GM12878 (cell line): ENCODE measurements around the gene SINHCAF. TPM values are rescaled to one million over a fixed set of nuclear protein-coding genes. Genes with fewer than 3 reads are reported as not detected.

Experiments
- CBX3 ChIP-seq: fragments of 200-600 bp; sonication (generic); IDR thresholded peaks from 2 replicates; pipeline ENCODE4 v1.6.1; 2016; ENCODE audit warnings: low read depth, borderline replicate concordance
- GABPA ChIP-seq: IDR thresholded peaks from 2 replicates; pipeline ENCODE4 v1.6.1; 2014; ENCODE audit warnings: antibody characterized with exemption, low read depth, mild to moderate bottlenecking, inconsistent platforms
- IKZF1 ChIP-seq: fragments of 450-650 bp; conservative IDR thresholded peaks from 2 replicates; pipeline ENCODE4 v1.6.1; 2017; ENCODE audit warnings: antibody characterized with exemption, mild to moderate bottlenecking
- JUNB ChIP-seq: IDR thresholded peaks from 2 replicates; pipeline ENCODE4 v1.6.1; 2016; ENCODE audit warnings: antibody characterized with exemption, mild to moderate bottlenecking
- JUND ChIP-seq: IDR thresholded peaks from 2 replicates; pipeline ENCODE4 v1.6.1; 2012; ENCODE audit warnings: low read depth, mild to moderate bottlenecking, low read length, improper control_type of control experiment, moderate library complexity
- KDM1A ChIP-seq: fragments of 200-600 bp; sonication (generic); IDR thresholded peaks from 2 replicates; pipeline ENCODE4 v1.6.1; 2016; ENCODE audit warnings: borderline replicate concordance
- NFXL1 ChIP-seq: fragments of 450-650 bp; IDR thresholded peaks from 2 replicates; pipeline ENCODE4 v1.6.1; 2017; ENCODE audit warnings: antibody characterized with exemption, mild to moderate bottlenecking, borderline replicate concordance
- NFYB ChIP-seq: IDR thresholded peaks from 2 replicates; pipeline ENCODE4 v1.6.1; 2011; ENCODE audit warnings: low read depth, mild to moderate bottlenecking, low read length, improper control_type of control experiment, moderate library complexity; ENCODE audit not compliant: insufficient read depth
- REST ChIP-seq: IDR thresholded peaks from 2 replicates; pipeline ENCODE4 v1.6.1; 2012; ENCODE audit warnings: mild to moderate bottlenecking, low read depth, low read length
- SREBF1 ChIP-seq: IDR thresholded peaks from 2 replicates; pipeline ENCODE4 v1.6.1; 2012; ENCODE audit warnings: mild to moderate bottlenecking, low read length
- STAT1 ChIP-seq: fragments of 450-650 bp; conservative IDR thresholded peaks from 2 replicates; pipeline ENCODE4 v1.6.1; 2014; ENCODE audit warnings: antibody characterized with exemption, mild to moderate bottlenecking
- USF1 ChIP-seq: IDR thresholded peaks from 2 replicates; pipeline ENCODE4 v1.6.1; 2011; ENCODE audit warnings: borderline replicate concordance, low read depth, mild to moderate bottlenecking, moderate library complexity, mixed read lengths, low read length; ENCODE audit not compliant: insufficient read depth; ENCODE audit errors: extremely low read length
- polyA plus RNA-seq, 11 experiments: library from polyadenylated mRNA; depleted of rRNA in 4 of 11; unstranded in 6 of 11; stranded (reverse) in 5 of 11; fragments of >200 nt; fragmentation: Nextera tagmentation in 4 of 11; fragmentation: Illumina TruSeq in 1 of 11; extraction: Ambion mirVana in 4 of 11; extraction: Trizol in 1 of 11; gene quantifications; 1 replicate in 1 of 11; 2 replicates in 10 of 11; pipeline versions ENCODE4 v1.2.1 to v1.2.3, GENCODE V29; 2011 to 2016; ENCODE audit warnings: inconsistent platforms in 2 of 11, missing spikeins in 2 of 11, low read depth in 1 of 11
- total RNA-seq, 4 experiments: library from RNA; depleted of rRNA in 3 of 4; stranded (reverse); fragments of >200 nt in 3 of 4; fragmentation: Illumina TruSeq in 1 of 4; extraction: Trizol in 1 of 4; gene quantifications; 2 replicates each; pipeline versions ENCODE4 v1.2.1 to v1.2.3, GENCODE V29; 2013 to 2021
- TF ChIP-seq, protein P1 (sequence below), 3 experiments: IDR thresholded peaks in 2 of 3; conservative IDR thresholded peaks in 1 of 3; 2 replicates each; pipeline ENCODE4 v1.5.1; 2011; ENCODE audit warnings: low read depth in 3 of 3, low read length in 3 of 3, mild to moderate bottlenecking in 3 of 3, control low read depth in 2 of 3, moderate library complexity in 2 of 3, inconsistent platforms in 1 of 3, mixed read lengths in 1 of 3; ENCODE audit not compliant: control insufficient read depth in 2 of 3, insufficient read depth in 1 of 3; ENCODE audit errors: extremely low read depth in 1 of 3
- TF ChIP-seq, protein P2 (sequence below): fragments of 450-650 bp; IDR thresholded peaks from 2 replicates; pipeline ENCODE4 v1.6.1; 2017; ENCODE audit warnings: mild to moderate bottlenecking, moderate library complexity

The SINHCAF gene
- total and polyA plus RNA-seq, 10 of the 15 experiments (the other 5 are each of a cell fraction or from before 2014, with no cell fraction given) = 60.4 to 156 (median 90.3) TPM

DNA sequence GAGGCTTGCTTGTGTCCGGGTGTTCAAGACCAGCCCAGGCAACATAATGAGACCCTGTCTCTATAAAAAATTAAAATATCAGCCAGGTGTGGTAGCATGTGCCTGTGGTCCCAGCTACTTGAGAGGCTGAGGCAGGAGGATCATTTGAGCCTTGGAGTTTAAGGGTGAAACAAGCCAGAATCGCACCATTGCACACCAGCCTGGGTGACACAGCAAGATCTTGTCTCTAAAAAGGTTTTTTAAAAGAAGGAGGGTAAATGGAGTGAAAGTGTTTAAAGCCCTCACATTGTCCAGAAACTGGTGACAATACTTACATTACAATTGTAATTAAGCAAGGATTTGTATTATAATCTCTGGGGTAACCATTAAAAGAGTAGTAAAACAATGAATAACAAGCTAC lies 64.2 kb downstream of the SINHCAF start (continued):
- TF ChIP-seq NFYB (no peak), NFXL1 (no peak), IKZF1 (no peak), JUND (no peak), GABPA (no peak), CBX3 (no peak), REST (no peak), USF1 (no peak), SREBF1 (no peak), KDM1A (no peak), STAT1 (no peak), JUNB (no peak)
- TF ChIP-seq, protein P1, sequence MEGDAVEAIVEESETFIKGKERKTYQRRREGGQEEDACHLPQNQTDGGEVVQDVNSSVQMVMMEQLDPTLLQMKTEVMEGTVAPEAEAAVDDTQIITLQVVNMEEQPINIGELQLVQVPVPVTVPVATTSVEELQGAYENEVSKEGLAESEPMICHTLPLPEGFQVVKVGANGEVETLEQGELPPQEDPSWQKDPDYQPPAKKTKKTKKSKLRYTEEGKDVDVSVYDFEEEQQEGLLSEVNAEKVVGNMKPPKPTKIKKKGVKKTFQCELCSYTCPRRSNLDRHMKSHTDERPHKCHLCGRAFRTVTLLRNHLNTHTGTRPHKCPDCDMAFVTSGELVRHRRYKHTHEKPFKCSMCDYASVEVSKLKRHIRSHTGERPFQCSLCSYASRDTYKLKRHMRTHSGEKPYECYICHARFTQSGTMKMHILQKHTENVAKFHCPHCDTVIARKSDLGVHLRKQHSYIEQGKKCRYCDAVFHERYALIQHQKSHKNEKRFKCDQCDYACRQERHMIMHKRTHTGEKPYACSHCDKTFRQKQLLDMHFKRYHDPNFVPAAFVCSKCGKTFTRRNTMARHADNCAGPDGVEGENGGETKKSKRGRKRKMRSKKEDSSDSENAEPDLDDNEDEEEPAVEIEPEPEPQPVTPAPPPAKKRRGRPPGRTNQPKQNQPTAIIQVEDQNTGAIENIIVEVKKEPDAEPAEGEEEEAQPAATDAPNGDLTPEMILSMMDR (IDR thresholded peaks at IDR 0.05 in 2 of 3, conservative IDR thresholded peaks at IDR 0.05 in 1 of 3; ENCODE audit: control insufficient read depth in 2 of 3, extremely low read depth in 1 of 3, insufficient read depth in 1 of 3, low read depth in 3 of 3, low read length in 3 of 3) = no peak
- TF ChIP-seq, protein P2, sequence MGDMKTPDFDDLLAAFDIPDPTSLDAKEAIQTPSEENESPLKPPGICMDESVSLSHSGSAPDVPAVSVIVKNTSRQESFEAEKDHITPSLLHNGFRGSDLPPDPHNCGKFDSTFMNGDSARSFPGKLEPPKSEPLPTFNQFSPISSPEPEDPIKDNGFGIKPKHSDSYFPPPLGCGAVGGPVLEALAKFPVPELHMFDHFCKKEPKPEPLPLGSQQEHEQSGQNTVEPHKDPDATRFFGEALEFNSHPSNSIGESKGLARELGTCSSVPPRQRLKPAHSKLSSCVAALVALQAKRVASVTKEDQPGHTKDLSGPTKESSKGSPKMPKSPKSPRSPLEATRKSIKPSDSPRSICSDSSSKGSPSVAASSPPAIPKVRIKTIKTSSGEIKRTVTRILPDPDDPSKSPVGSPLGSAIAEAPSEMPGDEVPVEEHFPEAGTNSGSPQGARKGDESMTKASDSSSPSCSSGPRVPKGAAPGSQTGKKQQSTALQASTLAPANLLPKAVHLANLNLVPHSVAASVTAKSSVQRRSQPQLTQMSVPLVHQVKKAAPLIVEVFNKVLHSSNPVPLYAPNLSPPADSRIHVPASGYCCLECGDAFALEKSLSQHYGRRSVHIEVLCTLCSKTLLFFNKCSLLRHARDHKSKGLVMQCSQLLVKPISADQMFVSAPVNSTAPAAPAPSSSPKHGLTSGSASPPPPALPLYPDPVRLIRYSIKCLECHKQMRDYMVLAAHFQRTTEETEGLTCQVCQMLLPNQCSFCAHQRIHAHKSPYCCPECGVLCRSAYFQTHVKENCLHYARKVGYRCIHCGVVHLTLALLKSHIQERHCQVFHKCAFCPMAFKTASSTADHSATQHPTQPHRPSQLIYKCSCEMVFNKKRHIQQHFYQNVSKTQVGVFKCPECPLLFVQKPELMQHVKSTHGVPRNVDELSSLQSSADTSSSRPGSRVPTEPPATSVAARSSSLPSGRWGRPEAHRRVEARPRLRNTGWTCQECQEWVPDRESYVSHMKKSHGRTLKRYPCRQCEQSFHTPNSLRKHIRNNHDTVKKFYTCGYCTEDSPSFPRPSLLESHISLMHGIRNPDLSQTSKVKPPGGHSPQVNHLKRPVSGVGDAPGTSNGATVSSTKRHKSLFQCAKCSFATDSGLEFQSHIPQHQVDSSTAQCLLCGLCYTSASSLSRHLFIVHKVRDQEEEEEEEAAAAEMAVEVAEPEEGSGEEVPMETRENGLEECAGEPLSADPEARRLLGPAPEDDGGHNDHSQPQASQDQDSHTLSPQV = no peak
- TF ChIP-seq, all 136 proteins: peak for 0
